NCI-H774 (cell line): ENCODE results near the gene ADGB.
"Not testable (repeated sequence)": the region's sequence is repeated elsewhere in the genome, so short reads cannot be mapped to it uniquely, and the experiment has no call there.

Source experiments
- DNase-seq: peaks from one replicate; lab custom pipeline; 2025; lab: John Stamatoyannopoulos, UW

ADGB gene

DNA sequence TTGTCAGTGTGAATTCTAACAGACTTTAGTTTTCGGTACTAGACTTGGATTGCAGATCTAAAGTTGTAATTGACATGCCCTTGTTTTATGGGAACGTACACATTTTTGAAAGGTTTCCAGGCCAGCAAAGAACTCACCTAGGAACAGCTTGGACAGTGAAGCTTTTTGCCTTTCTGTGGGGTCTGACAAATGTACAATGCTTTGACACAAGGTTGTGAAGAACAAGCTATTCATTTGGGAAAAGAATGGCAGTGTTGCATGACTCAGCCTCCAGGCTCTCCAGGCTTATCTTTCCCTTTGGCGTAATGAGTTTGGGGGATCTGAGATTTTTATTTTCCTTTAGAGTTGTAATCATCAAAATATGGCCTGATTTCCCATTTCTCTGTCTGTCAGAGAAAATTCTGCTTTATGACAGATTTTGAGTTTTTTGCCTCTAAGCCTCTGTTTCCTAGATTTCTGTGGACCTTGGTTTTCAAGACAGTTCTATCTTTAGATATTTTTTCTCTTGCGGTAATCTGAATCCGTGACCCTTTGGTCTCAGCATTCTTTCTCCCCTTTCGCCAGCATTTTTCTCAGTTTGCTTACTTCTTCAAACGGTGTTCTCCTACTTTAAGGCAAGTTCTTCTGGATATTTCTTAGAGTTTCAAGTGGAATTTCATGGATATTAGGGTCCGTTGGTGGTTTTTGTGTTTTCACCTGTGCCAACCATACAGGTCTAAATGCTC lies 221.0 kb downstream of the ADGB start:
- DNase-seq = no peak

GRCh38 chr6:146827216-146827928 lies 228.6 kb downstream of the ADGB start:
- no peak for DNase-seq

- no peak for DNase-seq
Observed at GRCh38 chr6:146829792-146830565, 231.2 kb downstream of the ADGB start.

DNA sequence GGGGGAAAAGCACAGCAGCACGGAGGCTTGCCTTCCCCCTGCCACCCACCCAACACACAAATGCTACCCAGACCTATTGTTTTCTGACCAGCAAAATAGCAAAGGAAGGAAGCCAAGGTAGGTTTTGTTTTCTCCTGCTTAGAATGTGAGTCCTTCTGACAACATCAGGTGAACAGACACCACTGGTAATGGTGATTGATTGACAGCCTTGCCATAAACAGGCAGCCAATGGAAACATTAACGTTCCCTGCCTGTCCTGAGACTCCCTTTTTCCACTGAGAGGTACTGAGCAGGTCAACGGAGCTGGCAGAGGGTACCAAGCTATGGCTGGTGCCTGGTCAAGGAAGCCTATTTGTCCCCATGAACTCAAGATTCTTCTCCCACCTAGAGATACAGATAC lies 234.4 kb downstream of the ADGB start:
- DNase-seq = no peak

DNA sequence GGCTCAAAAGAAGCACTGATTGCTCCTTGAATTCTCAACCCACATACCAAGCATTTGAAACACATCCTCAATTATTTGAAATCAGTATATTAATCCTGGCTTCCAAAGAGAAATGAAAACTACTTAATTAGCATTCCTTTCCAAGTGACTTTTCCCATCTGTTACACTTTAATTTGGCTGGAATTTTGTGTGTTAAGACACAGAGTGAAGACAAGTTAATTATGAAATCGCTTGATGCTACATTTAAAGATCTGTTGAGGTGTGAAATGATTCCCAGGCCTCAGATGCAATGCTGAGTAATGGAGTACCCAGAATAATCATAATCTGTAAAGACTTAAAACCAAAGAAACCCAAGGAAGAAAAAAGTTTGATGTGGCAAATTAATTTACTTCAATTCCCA lies 241.4 kb downstream of the ADGB start:
- no peak for DNase-seq

DNA sequence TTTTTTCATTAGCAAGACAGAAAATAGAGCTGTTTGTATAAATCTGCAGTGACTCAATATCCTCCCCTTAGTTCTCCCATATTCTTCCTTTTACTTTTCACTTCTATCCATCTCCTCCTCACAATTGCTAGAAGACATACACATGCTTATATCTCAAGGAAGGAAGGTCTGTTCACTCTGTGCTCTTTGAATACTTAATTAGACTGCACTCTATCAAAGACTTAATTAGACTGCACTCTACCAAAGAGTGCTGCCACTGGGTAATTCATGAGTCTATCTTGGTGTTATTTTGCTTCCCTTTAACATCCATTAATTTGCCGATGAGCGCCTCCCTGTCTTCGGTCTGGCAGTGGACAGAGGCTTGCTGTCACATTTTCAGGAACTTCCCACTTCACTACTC lies 241.9 kb downstream of the ADGB start:
- no peak for DNase-seq

GRCh38 chr6:146847426-146847825 lies 248.7 kb downstream of the ADGB start:
- DNase-seq = no peak

DNA sequence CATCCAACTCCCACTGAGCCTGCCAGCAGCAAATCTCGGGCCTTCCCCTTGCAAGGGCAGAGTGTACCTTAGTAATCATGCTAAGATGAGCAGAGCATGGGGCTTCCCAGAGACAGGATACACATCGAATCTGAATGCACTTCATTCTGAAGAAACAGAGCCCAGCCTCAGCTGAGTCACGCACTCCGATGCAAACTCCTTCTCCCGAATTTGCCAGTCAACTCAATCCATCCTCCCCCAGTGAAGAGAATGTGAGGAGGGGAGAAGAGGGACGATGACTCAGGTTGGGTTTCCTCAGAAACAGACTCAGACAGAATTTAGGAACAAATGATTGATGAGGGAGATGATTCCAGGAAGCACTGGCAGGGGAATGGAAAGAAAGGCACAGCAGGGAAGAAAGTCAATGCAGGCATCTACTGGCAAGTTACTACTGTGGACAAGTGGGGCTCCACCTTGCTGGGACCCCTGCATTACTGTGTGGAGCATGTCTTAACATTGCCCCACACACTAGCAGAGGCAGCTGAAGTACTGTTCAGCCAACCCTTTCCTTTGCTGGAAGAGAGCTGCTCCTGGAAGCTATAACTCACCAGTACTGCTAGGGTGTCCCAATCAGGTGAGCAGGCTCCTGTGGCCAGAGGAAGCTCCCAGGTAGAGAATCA lies 251.6 kb downstream of the ADGB start:
- DNase-seq = no peak

DNA sequence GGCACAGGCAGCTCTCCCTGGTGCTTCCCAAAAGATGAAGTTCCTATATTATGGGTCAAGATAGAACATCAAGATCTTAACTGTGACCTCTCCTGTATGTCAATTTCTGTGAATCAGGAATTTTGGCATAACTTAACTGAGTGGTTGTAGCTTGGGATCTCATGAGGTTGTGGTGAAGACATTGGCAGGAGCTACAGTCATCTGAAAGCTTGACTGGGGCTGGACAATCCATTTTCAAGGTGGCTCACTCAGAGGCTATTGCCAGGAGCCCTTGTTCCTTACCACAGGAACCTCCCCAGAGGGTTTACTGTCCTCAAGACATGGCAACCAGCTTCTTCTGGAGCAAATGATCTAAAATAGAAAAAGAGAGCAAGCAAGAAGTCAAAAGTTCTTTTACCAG lies 252.2 kb downstream of the ADGB start:
- no peak for DNase-seq

DNA sequence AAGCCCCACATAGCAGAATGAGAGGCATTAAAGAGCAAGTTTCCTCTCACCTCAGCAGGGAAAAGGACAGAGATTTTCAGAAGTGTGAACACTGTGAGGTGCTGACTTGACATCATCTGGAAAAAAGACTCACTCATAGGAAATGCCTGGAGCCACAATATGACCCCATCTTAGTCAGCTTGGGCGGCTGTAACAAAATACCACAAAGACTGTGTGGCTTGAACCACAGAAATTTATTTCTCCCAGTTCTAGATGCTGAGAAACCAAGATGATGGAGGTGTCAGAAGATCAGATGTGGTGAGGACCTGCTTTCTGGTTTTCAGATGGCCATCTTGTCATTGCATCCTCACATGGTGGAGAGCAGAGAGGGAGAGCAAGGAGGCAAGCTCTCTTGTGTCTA lies 253.1 kb downstream of the ADGB start:
- no peak for DNase-seq

DNA sequence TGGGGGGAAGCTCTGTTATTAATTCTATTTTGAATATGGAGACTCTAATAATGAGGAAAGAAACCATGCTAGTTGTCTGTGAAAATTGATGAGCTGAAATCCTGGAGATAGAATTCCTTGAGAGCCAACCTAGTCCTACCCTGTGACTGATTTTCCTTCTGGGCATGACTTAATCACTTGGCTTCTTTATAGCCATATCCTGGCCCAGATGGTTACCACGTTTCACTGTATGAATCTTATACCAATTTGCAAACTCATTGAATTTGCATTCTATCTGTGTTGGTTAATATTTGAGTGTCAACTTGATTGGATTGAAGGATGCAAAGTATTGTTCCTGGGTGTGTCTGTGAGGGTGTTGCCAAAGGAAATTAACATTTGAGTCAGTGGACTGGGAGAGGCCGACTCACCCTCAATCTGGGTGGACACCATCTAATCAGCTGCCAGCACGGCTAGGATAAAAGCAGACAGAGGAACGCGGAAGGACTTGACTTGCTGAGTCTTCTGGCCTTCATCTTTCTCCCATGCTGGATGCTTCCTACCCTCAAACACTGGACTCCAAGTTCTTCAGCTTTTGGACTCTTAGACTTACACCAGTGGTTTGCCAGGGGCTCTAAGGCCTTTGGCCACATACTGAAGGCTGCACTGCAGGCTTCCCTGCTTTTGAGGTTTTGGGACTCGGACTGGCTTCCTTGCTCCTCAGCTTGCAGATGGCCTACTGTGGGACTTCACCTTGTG lies 255.9 kb downstream of the ADGB start:
- not testable (repeated sequence) for DNase-seq

- no peak for DNase-seq
Observed at GRCh38 chr6:146855889-146856288, 257.1 kb downstream of the ADGB start.

DNA sequence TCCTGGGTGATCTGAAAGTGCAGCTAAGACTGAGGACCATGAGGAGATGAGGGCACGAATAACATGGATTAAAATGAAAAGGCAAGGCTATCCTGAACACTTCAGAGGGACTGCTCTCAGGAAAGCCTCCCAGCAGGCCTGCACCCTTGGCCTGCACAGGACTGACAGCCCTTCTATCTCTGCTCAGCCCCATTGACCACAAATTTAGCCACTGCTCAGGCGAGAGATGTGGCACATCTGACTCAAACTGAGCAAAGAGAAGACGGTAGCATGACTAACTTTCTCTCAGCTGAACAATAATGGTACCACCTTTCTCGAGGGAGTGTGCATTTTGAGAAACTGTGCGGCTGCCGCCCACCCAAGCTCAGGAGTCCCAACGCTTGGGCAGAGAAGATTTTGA lies 257.5 kb downstream of the ADGB start:
- DNase-seq = no peak

- peak; percentile 77 for DNase-seq
Observed at GRCh38 chr6:146857180-146857979, 258.6 kb downstream of the ADGB start.

DNA sequence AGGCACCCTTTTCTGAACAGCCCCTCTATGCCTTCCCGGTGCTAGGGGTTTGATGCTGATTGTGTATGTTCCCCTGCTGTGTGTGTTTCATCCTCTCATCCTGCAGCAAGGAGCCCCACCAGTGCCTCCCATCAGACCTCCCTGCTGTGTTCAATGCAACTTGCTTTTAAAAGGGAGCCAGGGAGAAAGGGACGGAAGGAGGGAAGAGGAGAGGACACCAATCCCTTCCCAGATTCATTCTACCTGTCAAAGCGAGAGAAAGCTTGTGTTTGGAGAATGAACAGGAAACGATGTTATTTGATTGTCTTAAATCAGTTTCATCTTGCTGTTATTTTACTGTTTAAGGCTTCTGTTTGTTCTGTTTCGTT lies 259.2 kb downstream of the ADGB start:
- peak; percentile 26 for DNase-seq

DNA sequence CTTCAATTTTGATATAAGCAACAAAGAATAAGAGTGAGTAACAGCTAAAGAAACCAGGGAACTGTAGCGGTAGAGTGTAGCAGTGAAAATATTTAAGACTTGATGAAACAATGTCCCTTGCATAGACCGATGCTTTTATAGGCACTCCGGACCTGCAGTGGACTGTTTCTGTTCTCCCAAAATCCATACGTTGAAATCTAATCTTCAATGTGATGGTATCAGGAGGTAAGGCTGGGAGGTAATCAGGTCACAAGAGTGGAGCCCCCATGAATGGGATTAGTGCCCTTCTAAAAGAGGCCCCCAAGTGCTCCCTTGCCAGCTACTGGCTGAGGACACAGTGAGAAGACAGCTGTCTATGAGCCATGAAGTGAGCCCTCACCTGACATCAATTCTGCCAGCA lies 260.4 kb downstream of the ADGB start:
- DNase-seq = no peak

- DNase-seq = no peak
Observed at GRCh38 chr6:146859795-146860495, 261.2 kb downstream of the ADGB start.

- no peak for DNase-seq
Observed at GRCh38 chr6:146860583-146860982, 261.8 kb downstream of the ADGB start.

DNA sequence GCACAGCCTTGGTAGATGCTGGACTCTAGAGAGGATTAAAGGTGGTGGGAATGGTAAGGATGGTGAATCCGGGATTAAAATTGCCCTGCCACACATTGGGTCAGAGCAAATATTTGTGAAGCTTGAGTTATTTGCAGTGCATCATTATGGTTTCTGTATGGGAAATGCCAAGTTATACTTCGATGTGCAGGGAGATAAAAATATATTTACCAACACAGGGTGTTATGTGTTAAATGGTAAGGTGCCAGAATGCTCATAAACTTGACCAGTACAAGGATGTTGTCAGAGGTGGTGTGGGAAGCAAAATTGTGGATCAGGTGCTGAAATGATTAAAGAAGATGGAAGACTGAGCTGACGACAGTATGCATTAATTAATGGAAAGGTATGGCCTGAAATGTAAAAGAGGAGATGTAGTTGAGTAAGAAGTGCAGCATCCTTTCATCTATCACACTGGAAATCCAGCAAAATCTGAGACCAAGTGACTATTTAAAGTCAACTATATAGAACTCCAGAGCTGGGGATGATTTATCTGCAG lies 262.3 kb downstream of the ADGB start:
- no peak for DNase-seq

GRCh38 chr6:146861716-146862115 lies 262.9 kb downstream of the ADGB start:
- no peak for DNase-seq
